Measurements from ENCODE around the gene HIPK2. TPM values are rescaled to one million over a fixed set of nuclear protein-coding genes. Genes with fewer than 3 reads are reported as not detected.

HIPK2 gene
- polyA plus RNA-seq, 2 of the 4 experiments (the other 2 are of a cell fraction), result 11.3 to 12.1 TPM

- TF ChIP-seq PHF8 (IDR thresholded peaks at IDR 0.05; ENCODE audit: borderline replicate concordance, low read depth) (no peak), HDAC2 (IDR thresholded peaks at IDR 0.05) (no peak), RARB (CRISPR knock-in tag; IDR thresholded peaks at IDR 0.05) (no peak), ELK1 (IDR thresholded peaks at IDR 0.05; ENCODE audit: low read depth, low read length) (no peak), HEYL (CRISPR knock-in tag; IDR thresholded peaks at IDR 0.05) (no peak), KDM5A (IDR thresholded peaks at IDR 0.05) (no peak), CBX8 (IDR thresholded peaks at IDR 0.05) (no peak), FOXS1 (CRISPR knock-in tag; IDR thresholded peaks at IDR 0.05) (no peak), HMGXB4 (CRISPR knock-in tag; IDR thresholded peaks at IDR 0.05; ENCODE audit: borderline replicate concordance) (no peak), MAZ (IDR thresholded peaks at IDR 0.05; ENCODE audit: borderline replicate concordance, low read depth, low read length) (no peak), KDM1A (IDR thresholded peaks at IDR 0.05; ENCODE audit: low read depth) (no peak), RNF2 (IDR thresholded peaks at IDR 0.05; ENCODE audit: borderline replicate concordance, low read depth) (no peak), HOXB5 (CRISPR knock-in tag; IDR thresholded peaks at IDR 0.05) (no peak), REST (IDR thresholded peaks at IDR 0.05) (no peak), TP53 (CRISPR knock-in tag; IDR thresholded peaks at IDR 0.05) (no peak), ATOH8 (CRISPR knock-in tag; IDR thresholded peaks at IDR 0.05; ENCODE audit: low read depth) (no peak), ZNF302 (CRISPR knock-in tag; IDR thresholded peaks at IDR 0.05) (no peak), HOXB13 (CRISPR knock-in tag; IDR thresholded peaks at IDR 0.05; ENCODE audit: low read depth) (no peak), EP300 (IDR thresholded peaks at IDR 0.05) (no peak), ZC3H11A (IDR thresholded peaks at IDR 0.05) (no peak)
- DNase-seq (ENCODE audit: low read depth in 1 of 2, low spot score in 1 of 2) (no peak), ATAC-seq (no peak; a peak in 1 of 6 replicates), FAIRE-seq (no peak)
- ChIA-PET CTCF (interaction anchor here (1.0 to 1.8 kb wide), 4 partner anchors 22 to 69 kb away, joined by 3 to 5 read pairs (median 3); no protein-coding TSS in a partner anchor), POLR2A (no interaction called here)
- Histone ChIP-seq H3K9me3 (no peaks in the 10 kb centered on the region), H3K4me1 (no peaks in the 10 kb centered on the region), H3K4me2 (no peak overlapping the region), H3K27ac (no peak overlapping the region), H3K4me3 (no peak overlapping the region)
- WGBS (ENCODE audit: missing lambda C conversion rate), result 94% methylated on average over 23 of the region's 23 CpGs
Measured at GRCh38 chr7:139714163-139714901, 63.5 kb downstream of the HIPK2 start.

Measured in A549 (cell line).